ENCODE measurements around the gene MILR1. TPM values are rescaled to one million over a fixed set of nuclear protein-coding genes. Genes with fewer than 3 reads are reported as not detected.

Gene MILR1, protein sequence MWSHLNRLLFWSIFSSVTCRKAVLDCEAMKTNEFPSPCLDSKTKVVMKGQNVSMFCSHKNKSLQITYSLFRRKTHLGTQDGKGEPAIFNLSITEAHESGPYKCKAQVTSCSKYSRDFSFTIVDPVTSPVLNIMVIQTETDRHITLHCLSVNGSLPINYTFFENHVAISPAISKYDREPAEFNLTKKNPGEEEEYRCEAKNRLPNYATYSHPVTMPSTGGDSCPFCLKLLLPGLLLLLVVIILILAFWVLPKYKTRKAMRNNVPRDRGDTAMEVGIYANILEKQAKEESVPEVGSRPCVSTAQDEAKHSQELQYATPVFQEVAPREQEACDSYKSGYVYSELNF
- 1 to 10 TPM in 3 of 8 experiments, under 1 TPM in 1, not detected in 4; 0.73 to 2.1 (median 1.6) TPM for total RNA-seq

DNA sequence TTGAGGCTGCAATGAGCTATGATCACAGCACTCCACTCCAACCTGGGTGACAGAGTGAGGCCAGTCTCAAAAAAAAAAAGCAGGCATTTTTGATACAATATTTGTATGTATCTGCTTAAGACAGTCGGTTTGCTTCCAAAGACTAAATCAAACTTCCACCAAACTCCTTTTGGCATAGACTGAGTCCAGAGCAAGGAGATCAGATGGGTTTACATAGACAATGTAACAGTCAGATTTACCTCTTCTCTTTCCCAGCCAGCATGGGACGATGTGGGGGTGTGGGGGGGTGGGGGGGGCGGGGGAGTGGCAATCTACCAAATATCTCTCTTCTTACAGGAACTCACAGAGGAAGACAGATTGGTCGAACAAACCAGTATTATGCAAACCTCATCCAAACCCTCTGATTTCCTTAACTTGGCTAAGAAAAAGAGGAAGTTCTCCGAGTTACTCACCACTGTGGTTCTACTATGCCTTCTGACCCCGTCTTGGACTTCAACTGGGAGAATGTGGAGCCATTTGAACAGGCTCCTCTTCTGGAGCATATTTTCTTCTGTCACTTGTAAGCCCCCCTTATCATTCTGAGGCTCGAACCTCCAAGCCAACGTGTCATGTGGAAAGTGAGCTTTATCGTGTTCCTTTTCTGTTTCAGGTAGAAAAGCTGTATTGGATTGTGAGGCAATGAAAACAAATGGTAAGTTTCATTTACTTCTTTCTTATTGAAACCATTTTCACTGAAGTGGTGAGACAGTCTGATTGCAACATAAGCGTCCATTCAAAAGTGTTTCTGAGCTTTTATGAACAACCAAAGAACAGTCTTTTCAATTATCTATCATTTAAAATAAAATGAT is at the start of gene MILR1:
Gene MILR1, plus strand, starts transcription at position 451 of the 848 bp plus-strand sequence. Its CDS starts 54 bp downstream, at position 505.
- peak in 2 of 8 experiments; percentile 94 to 96 for ATAC-seq (replicated peaks in 6 of 8)
- Histone ChIP-seq H3K4me1 (replicated peaks in 1 of 2) (no peaks in the 10 kb centered on the region), H3K27ac (no peak within 1 kb of the TSS), H3K4me3 (no peak within 1 kb of the TSS)
- WGBS, 10 experiments: 0 to 100% (median 73%) methylated on average over 1 to 5 of the region's 10 CpGs
- in situ Hi-C loops (cut with MboI; ENCODE audit: low pct_unique_long_range_greater_than_20kb in 2 of 9, low sequenced_read_pairs in 9 of 9, unreplicated experiment in 9 of 9): no loop called here

DNA sequence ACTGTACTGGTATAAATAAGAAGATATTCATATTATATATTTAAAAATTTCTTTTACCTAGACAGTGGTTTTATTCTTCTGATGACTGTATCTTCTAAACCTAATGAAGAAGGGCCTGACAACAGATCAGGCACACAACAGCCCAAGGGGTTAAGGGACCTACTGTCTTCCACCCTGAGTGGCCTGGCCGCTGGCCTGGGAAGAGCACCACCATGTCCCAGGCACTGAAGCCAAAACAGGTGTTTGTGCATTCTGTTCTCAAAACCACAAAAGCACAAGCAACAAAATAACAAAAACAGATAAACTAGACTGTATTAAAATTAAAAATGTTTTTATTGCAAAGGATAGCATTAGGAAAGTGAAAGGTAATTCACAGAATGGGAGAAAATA is 49.2 kb upstream of the MILR1 start:
- Histone ChIP-seq H3K4me1 (replicated peaks in 1 of 2) (no peaks in the 10 kb centered on the region), H3K27ac (no peak overlapping the region), H3K4me3 (no peak overlapping the region)
- 33 to 100% (median 95%) methylated on average over 1 of the region's 1 CpG; no CpG with 5 or more reads in 6 of the 10 experiments for WGBS, 10 experiments
- in situ Hi-C loops (cut with MboI; ENCODE audit: low pct_unique_long_range_greater_than_20kb in 2 of 9, low sequenced_read_pairs in 9 of 9, unreplicated experiment in 9 of 9): loop anchor here in 4 of 9 experiments (25.0 kb wide), 2 partner anchors 87 to 563 kb away; no protein-coding TSS in a partner anchor
- ATAC-seq (replicated peaks in 6 of 8): no peak

DNA sequence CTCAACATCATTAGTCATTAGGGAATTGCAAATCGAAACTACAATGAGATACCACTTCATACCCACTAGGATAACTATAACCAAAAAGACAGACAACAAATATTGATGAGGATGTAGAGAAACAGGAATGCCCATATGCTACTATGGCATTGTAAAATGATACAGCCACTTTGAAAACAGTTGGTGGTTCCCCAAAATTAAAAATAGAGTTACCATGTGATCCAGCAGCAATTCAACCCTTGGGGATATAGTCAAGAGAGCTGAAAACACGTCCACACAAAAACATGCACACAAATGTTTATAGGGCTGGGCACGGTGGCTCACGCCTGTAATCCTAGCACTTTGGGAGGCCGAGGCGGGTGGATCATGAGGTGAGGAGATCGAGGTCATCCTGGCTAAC is 48.3 kb upstream of the MILR1 start:
- WGBS, 10 experiments: 0 to 100% (median 50%) methylated on average over 1 to 7 of the region's 7 CpGs; no CpG with 5 or more reads in 2 of the 10 experiments

DNA sequence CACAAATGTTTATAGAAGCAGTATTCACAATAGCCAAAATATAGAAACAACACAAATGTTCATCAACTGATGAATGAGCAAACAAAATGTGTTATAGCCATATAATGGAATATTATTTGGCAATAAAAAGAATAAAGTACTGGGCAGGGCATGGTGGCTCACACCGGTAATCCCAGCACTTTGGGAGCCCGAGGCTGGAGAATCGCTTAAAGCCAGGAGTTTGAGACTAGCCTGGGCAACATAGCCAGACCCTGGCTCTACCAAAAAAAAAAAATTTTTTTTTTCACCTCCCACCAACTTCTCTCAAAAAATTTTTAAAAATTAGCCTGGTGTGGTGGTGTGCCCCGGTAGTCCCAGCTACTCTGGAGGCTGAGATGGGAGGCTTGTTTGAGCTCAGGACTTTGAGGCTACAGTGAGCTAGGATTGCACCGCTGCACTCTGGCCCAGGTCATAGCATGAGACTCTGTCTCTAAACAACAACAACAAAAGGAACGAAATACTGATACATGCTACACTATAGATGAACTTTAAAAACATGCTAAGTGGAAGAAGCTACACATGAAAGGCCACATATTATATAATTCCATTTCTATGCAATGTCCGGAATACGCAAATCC is 47.6 kb upstream of the MILR1 start:
- in situ Hi-C loops (cut with MboI; ENCODE audit: low pct_unique_long_range_greater_than_20kb in 2 of 9, low sequenced_read_pairs in 9 of 9, unreplicated experiment in 9 of 9): loop anchor here in 4 of 9 experiments (25.0 kb wide), 2 partner anchors 89 to 561 kb away; no protein-coding TSS in a partner anchor
- H3K4me1 ChIP-seq (replicated peaks in 1 of 2): no peaks in the 10 kb centered on the region
- WGBS, 10 experiments: 68 to 94% (median 77%) methylated on average over 3 to 8 of the region's 8 CpGs; no CpG with 5 or more reads in 3 of the 10 experiments
- H3K4me3 ChIP-seq: no peak overlapping the region
- ATAC-seq (replicated peaks in 6 of 8): no peak
- no peak overlapping the region for H3K27ac ChIP-seq

More for the DNA sequence above, 48.3 kb upstream of the MILR1 start:
- Histone ChIP-seq H3K4me3 (no peak overlapping the region), H3K4me1 (replicated peaks in 1 of 2) (no peaks in the 10 kb centered on the region), H3K27ac (no peak overlapping the region)
- in situ Hi-C loops (cut with MboI; ENCODE audit: low pct_unique_long_range_greater_than_20kb in 2 of 9, low sequenced_read_pairs in 9 of 9, unreplicated experiment in 9 of 9): loop anchor here in 4 of 9 experiments (25.0 kb wide), 2 partner anchors 88 to 562 kb away; no protein-coding TSS in a partner anchor
- no peak for ATAC-seq (replicated peaks in 6 of 8)

DNA sequence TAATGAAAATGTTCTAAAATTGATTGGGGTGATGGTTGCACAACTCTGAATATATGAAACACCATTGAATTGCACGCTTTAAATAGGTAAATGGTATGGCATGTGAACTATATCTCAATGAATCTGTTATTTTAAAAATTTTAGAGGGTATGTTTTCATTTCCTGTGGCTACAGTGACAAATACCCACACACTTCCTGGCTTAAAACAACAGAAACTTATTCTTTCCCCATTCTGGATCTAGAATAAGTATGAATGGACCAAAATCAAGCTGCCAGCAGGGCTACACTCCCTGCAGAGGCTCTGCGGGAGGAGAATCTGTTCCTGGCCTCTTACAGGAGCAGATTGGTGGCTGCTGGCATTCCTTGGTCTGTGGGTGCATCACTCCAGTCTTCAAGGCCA is 47.0 kb upstream of the MILR1 start:
- in situ Hi-C loops (cut with MboI; ENCODE audit: low pct_unique_long_range_greater_than_20kb in 2 of 9, low sequenced_read_pairs in 9 of 9, unreplicated experiment in 9 of 9): loop anchor here in 4 of 9 experiments (25.0 kb wide), 2 partner anchors 90 to 560 kb away; no protein-coding TSS in a partner anchor
- ATAC-seq (replicated peaks in 6 of 8): no peak
- no peak overlapping the region for H3K27ac ChIP-seq
- 60 to 100% (median 100%) methylated on average over 1 to 2 of the region's 2 CpGs; no CpG with 5 or more reads in 3 of the 10 experiments for WGBS, 10 experiments
- no peak overlapping the region for H3K4me3 ChIP-seq
- H3K4me1 ChIP-seq (replicated peaks in 1 of 2): no peaks in the 10 kb centered on the region

DNA sequence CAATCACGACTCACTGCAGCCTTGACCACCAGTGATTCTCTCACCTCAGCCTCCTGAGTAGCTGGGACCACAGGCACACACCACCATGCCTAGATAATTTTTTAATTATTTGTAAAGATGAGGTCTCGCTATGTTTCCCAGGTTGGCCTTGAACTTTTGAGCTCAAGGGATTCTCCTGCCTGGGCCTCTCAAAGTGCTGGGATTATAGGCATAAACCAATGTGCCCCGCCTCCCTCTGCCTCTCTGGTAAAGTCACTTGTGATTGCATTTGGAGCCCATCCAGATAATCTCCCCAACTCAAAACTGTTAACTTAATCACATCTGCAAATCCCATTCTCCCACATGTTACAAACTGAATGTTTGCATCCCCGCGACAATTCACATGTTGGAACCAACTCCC is 46.4 kb upstream of the MILR1 start:
- Histone ChIP-seq H3K4me3 (no peak overlapping the region), H3K27ac (no peak overlapping the region), H3K4me1 (replicated peaks in 1 of 2) (no peaks in the 10 kb centered on the region)
- ATAC-seq (replicated peaks in 6 of 8): no peak
- in situ Hi-C loops (cut with MboI; ENCODE audit: low pct_unique_long_range_greater_than_20kb in 2 of 9, low sequenced_read_pairs in 9 of 9, unreplicated experiment in 9 of 9): loop anchor here in 4 of 9 experiments (25.0 kb wide), 2 partner anchors 90 to 560 kb away; no protein-coding TSS in a partner anchor
- 78 to 100% (median 100%) methylated on average over 1 to 4 of the region's 5 CpGs for WGBS, 10 experiments

DNA sequence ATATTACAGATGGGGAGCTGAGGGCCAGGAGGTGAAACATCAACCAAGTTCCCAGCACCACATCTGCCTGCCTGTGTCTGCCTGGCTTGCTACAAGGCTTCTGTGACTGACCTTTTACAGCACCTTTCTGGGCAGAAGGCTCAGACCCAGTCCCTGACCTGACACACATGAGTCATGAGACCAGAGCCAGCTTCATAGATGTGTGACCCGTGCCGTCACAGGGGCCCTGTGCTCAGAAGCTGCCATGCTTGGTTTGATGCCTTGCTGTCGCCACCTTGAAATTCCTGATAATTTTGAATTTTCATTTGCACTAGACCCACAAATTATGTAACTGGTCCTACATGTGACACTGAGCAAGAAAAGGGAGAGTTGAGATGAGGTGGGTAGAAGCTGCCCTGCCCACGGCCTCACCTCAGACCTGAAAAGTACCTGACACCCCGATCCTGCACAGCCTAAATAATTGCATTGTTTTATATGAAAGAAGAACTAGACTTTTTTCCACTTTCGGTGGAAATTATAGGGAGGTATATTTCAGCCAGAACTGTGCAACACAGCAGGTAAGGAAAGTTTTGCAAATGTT is 44.9 kb upstream of the MILR1 start:
- Histone ChIP-seq H3K27ac (no peak overlapping the region), H3K4me1 (replicated peaks in 1 of 2) (no peaks in the 10 kb centered on the region), H3K4me3 (no peak overlapping the region)
- ATAC-seq (replicated peaks in 6 of 8): no peak
- in situ Hi-C loops (cut with MboI; ENCODE audit: low pct_unique_long_range_greater_than_20kb in 2 of 9, low sequenced_read_pairs in 9 of 9, unreplicated experiment in 9 of 9): loop anchor here in 4 of 9 experiments (25.0 kb wide), 2 partner anchors 92 to 558 kb away; no protein-coding TSS in a partner anchor
- WGBS, 10 experiments: 0 to 94% (median 67%) methylated on average over 1 to 3 of the region's 6 CpGs; no CpG with 5 or more reads in 3 of the 10 experiments

DNA sequence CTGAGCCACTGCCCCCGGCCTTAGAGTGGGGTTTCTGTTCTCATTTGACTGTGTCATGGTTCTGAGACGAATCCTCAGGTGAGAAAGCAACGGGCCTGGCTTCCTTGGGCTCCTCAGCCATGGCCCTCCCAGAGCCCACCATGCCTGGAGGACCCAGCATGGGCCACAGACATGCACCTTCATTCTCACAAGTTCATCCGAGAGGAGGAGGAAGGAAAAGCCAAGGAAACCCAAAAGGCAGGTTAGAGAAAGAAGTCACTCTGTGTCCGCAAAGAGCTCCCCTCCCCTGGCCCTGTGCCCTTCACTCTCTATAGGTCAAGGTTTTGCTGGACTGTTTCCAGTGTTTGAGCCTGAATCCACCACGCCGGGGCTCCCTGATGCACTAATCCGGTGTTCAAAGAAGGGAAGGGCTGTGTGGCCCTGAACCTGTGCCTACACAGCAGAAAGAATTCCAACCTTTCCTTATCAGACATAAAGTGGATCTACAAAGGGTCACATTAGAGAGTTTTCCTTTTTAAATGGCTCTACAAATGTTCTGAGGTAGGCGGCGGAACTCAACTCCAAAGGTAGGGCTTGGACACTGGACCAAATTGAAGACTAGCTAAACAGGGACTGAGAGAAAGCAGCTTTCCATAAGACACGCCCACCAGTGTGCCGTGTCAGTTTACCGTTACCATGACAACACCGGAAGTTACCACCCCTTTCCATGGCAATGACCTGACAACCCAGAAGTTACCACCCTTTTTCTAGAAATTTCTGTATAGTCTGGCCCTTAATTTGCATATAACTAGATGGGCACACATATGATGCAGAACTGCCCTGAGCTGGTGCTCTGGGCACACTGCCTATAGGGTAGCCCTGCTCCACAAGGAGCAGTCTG is 42.4 kb upstream of the MILR1 start:
- in situ Hi-C loops (cut with MboI; ENCODE audit: low pct_unique_long_range_greater_than_20kb in 2 of 9, low sequenced_read_pairs in 9 of 9, unreplicated experiment in 9 of 9): loop anchor here in 4 of 9 experiments (25.0 kb wide), 2 partner anchors 94 to 556 kb away; no protein-coding TSS in a partner anchor
- peak; percentile 32 to 81 (median 38) for ATAC-seq (replicated peaks in 6 of 8)
- no peak overlapping the region for H3K27ac ChIP-seq
- WGBS, 10 experiments: 61 to 100% (median 86%) methylated on average over 1 to 8 of the region's 14 CpGs; no CpG with 5 or more reads in 1 of the 10 experiments
- no peak overlapping the region for H3K4me3 ChIP-seq
- no peaks in the 10 kb centered on the region for H3K4me1 ChIP-seq (replicated peaks in 1 of 2)

DNA sequence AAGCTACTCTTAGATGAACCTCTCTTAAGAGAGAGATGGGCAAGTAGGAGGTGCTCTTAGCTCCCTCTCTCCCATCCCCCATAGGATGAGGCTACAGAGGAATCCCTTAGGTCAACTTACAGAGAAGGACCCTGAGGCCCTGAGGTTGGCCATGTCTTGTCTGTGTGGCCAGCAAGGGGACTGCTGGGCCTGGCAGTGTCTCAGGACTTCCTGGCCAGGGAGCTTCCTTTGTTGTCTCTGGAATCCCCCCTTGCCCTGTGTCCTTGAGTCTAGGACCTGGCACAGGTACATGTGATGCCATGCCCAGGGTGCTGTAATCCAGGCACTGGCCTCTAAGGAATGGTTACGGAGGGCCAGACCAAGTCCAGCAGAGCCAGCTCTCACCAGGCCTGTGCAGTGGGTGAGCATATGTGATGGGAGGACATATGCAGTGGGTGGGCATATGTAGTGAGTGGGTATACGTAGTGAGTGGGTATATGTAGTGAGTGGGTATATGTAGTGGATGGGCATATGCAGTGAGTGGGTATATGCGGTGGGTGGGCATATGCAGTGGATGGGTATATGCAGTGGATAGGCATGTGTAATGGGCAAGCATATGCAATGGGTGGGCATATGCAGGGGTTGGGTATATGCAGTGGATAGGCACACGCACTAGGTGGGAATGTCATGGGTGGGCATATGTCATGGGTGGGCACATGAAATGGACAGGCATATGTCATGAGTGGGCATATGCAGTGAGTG is 38.0 kb upstream of the MILR1 start:
- peak in 1 of 8 experiments; percentile 6 for ATAC-seq (replicated peaks in 6 of 8)
- H3K27ac ChIP-seq: no peak overlapping the region
- H3K4me3 ChIP-seq: no peak overlapping the region
- peaks cover 9% of the 10 kb centered on the region in 2 donors for H3K4me1 ChIP-seq (replicated peaks in 1 of 2)
- in situ Hi-C loops (cut with MboI; ENCODE audit: low pct_unique_long_range_greater_than_20kb in 2 of 9, low sequenced_read_pairs in 9 of 9, unreplicated experiment in 9 of 9): loop anchor here in 6 of 9 experiments (10.0 to 25.0 kb wide), 4 partner anchors 86 to 551 kb away; no protein-coding TSS in a partner anchor
- WGBS, 10 experiments: 80 to 100% (median 87%) methylated on average over 1 to 4 of the region's 4 CpGs; no CpG with 5 or more reads in 3 of the 10 experiments

DNA sequence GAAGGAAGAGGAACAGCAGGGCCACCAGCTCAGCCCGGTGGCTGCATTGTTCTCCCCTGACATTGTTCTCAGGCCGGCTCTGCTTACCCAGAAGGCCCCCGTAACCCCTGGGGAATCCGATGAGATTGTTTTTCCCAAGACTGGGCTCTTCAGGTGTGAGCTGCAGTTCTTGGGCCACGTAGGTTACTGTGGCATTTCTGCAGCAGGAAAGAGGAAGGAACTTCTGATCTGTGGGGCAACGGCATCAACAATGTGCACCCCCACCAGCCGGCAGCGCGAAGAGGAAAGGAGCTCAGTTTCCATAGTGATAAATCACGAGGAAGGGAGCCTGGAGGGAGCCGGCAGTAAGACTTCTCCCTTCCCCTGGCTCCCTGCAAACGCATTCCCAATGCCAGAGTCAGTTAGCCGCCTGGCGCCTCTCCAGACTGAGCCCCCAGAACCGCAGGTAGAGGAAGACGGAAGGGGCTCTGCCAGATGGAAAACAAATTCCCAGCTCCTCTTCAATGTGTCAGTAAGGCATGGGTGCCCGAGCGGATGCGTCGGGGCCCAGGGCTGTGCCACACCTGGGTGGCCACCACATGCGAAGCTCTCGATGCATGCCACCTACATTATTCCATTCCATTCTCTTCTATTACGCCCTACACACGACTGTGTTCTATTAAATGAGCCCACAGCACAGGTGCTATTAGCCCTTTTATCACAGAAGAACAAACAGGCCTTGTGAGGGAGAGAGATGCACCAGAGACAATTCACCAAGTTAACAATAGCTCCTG is 36.7 kb upstream of the MILR1 start:
- WGBS, 10 experiments: 0 to 63% (median 35%) methylated on average over 2 to 12 of the region's 24 CpGs; no CpG with 5 or more reads in 3 of the 10 experiments
- Histone ChIP-seq H3K27ac (peak overlapping the region in 1 of 2 donors; percentile 65), H3K4me1 (replicated peaks in 1 of 2) (peaks cover 9% of the 10 kb centered on the region in 2 donors), H3K4me3 (no peak overlapping the region)
- peak in 5 of 8 experiments; percentile 83 to 92 (median 87) for ATAC-seq (replicated peaks in 6 of 8)
- in situ Hi-C loops (cut with MboI; ENCODE audit: low pct_unique_long_range_greater_than_20kb in 2 of 9, low sequenced_read_pairs in 9 of 9, unreplicated experiment in 9 of 9): loop anchor here in 6 of 9 experiments (10.0 to 25.0 kb wide), 4 partner anchors 87 to 550 kb away; no protein-coding TSS in a partner anchor
